Stomach (tissue), 9 donors: Measurements from ENCODE around the gene NPIPA1. TPM values are rescaled to one million over a fixed set of nuclear protein-coding genes. Genes with fewer than 3 reads are reported as not detected.

Experiments used
- DNase-seq, 2 donors: peaks; one replicate each; pipeline versions ENCODE4 v3.0.0 to v3.0.0-alpha.2; 2013 to 2019
- H3K27ac ChIP-seq, 5 donors: fragments of 200-600 bp in 4 of 5; sonication (generic) in 4 of 5; one replicate each; pipeline ENCODE4 v1.5.1; 2013 to 2019; ENCODE audit warnings: mild to moderate bottlenecking in 1 of 5, moderate library complexity in 1 of 5
- H3K27me3 ChIP-seq, 3 donors: fragments of 200-600 bp; sonication (generic); one replicate each; pipeline ENCODE4 v1.5.1; 2017 to 2019; ENCODE audit warnings: mixed run types in 1 of 3
- H3K36me3 ChIP-seq, 4 donors: fragments of 200-600 bp; sonication (generic); 1 replicate in 3 of 4; 2 replicates in 1 of 4; pipeline ENCODE4 v1.5.1; 2016 to 2019
- H3K4me1 ChIP-seq, 4 donors: fragments of 200-600 bp; sonication (generic); one replicate each; pipeline ENCODE4 v1.5.1; 2016 to 2019
- H3K4me3 ChIP-seq, 4 donors: fragments of 200-600 bp; sonication (generic) in 3 of 4; one replicate each; pipeline ENCODE4 v1.5.1; 2016 to 2019; ENCODE audit warnings: mild to moderate bottlenecking in 1 of 4
- H3K9me3 ChIP-seq, 4 donors: fragments of 200-600 bp; sonication (generic); one replicate each; pipeline ENCODE4 v1.5.1; 2016 to 2019
- CTCF ChIP-seq, 7 experiments: fragments of 450-650 bp in 4 of 7; fragments of 200-600 bp in 3 of 7; sonication (generic) in 3 of 7; IDR thresholded peaks; one replicate each; pipeline ENCODE4 v1.5.1; 2016 to 2019; ENCODE audit warnings: antibody characterized with exemption in 7 of 7, control low read depth in 2 of 7, mild to moderate bottlenecking in 1 of 7
- EP300 ChIP-seq: sonication (generic); formaldehyde crosslinking; IDR thresholded peaks from one replicate; pipeline ENCODE4 v1.6.1; 2017; ENCODE audit warnings: antibody characterized with exemption
- POLR2A ChIP-seq, 4 donors: fragments of 450-650 bp; IDR thresholded peaks; one replicate each; pipeline ENCODE4 v1.6.1; 2016; ENCODE audit warnings: antibody characterized with exemption in 4 of 4, control low read depth in 2 of 4, mild to moderate bottlenecking in 1 of 4, moderate library complexity in 1 of 4
- POLR2AphosphoS5 ChIP-seq, 3 donors: sonication (generic); formaldehyde crosslinking; IDR thresholded peaks; one replicate each; pipeline ENCODE4 v1.6.1; 2016; ENCODE audit warnings: antibody characterized with exemption in 3 of 3
- WGBS, 5 donors: extraction: QIAGEN DNeasy Blood & Tissue Kit in 3 of 5; methylation state at CpG; one replicate each; pipeline versions ENCODE4 v1.1.5 to v1.1.7; 2013 to 2018; 5-methylcytosine and 5-hydroxymethylcytosine counted together
- intact Hi-C: fragments of 100-400 bp; cut with DNase I; formaldehyde crosslinking; loops from one replicate; pipeline ENCODE4 v1.15.1; 2023; ENCODE audit warnings: low total_unique reads
- polyA plus RNA-seq, 3 donors: library from polyadenylated mRNA; stranded (reverse); fragments of 200-250 nt; gene quantifications; one replicate each; pipeline ENCODE4 v1.2.3, GENCODE V29; 2013
- total RNA-seq, 5 donors: library from RNA; depleted of rRNA; stranded (reverse); fragments of >200 nt; gene quantifications; one replicate each; pipeline versions ENCODE4 v1.1.0 to v1.2.3, GENCODE V29; 2014 to 2016
- donor health status: healthy with polysubstance abuse.
- donor health status: Bipolar disorder and iron deficiency.
- donor health status: healthy.

The NPIPA1 gene
- total and polyA plus RNA-seq, 8 donors, result 33.9 to 182 (median 77.5) TPM

GRCh38 chr16:14958323-14958600, 21.0 kb downstream of the NPIPA1 start:
- WGBS, 5 donors, result 88 to 96% (median 95%) methylated on average over 4 of the region's 4 CpGs
- Histone ChIP-seq H3K4me1 (peaks cover 7 to 27% (median 17%) of the 10 kb centered on the region in 4 donors), H3K4me3 (no peak overlapping the region), H3K36me3 (no peaks in the 10 kb centered on the region), H3K27me3 (no peaks in the 10 kb centered on the region), H3K9me3 (peaks cover 0 to under 1% (median 0%) of the 10 kb centered on the region in 4 donors), H3K27ac (no peak overlapping the region)
- intact Hi-C loops, result no loop called here
- no peak for DNase-seq
- TF ChIP-seq EP300, result no peak
- no peak for TF ChIP-seq POLR2A (IDR thresholded peaks at IDR 0.05)
- no peak for TF ChIP-seq CTCF (IDR thresholded peaks at IDR 0.05)
- no peak for TF ChIP-seq POLR2AphosphoS5 (IDR thresholded peaks at IDR 0.05)

DNA sequence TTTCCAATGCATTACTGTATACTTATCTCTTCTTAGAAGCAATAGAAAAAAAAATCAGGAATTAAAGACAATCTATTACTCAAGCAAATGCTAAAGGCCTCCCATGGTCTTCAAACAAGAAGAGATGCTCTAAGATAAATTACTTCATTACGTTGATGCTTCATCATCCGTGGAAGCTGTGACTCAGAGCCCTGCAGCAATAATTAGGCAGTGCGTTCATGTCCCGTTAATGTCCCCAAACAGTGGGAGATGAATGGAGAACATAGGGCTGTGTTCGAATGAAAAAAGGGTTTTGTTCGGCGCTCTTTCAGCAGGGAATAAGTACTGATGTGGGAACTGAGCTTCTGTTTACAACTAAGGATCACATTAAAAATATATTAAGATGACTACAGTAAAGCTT, 21.7 kb downstream of the NPIPA1 start:
- Histone ChIP-seq H3K36me3 (no peaks in the 10 kb centered on the region), H3K9me3 (peaks cover 0 to 4% (median 0%) of the 10 kb centered on the region in 4 donors), H3K27ac (no peak overlapping the region), H3K4me1 (peaks cover 7 to 27% (median 17%) of the 10 kb centered on the region in 4 donors), H3K4me3 (no peak overlapping the region), H3K27me3 (no peaks in the 10 kb centered on the region)
- no peak for DNase-seq
- WGBS, 5 donors, result 82 to 91% (median 89%) methylated on average over 7 of the region's 7 CpGs
- intact Hi-C loops, result no loop called here
- TF ChIP-seq EP300 (no peak), POLR2AphosphoS5 (IDR thresholded peaks at IDR 0.05) (no peak), POLR2A (IDR thresholded peaks at IDR 0.05) (no peak), CTCF (IDR thresholded peaks at IDR 0.05) (no peak)

DNA sequence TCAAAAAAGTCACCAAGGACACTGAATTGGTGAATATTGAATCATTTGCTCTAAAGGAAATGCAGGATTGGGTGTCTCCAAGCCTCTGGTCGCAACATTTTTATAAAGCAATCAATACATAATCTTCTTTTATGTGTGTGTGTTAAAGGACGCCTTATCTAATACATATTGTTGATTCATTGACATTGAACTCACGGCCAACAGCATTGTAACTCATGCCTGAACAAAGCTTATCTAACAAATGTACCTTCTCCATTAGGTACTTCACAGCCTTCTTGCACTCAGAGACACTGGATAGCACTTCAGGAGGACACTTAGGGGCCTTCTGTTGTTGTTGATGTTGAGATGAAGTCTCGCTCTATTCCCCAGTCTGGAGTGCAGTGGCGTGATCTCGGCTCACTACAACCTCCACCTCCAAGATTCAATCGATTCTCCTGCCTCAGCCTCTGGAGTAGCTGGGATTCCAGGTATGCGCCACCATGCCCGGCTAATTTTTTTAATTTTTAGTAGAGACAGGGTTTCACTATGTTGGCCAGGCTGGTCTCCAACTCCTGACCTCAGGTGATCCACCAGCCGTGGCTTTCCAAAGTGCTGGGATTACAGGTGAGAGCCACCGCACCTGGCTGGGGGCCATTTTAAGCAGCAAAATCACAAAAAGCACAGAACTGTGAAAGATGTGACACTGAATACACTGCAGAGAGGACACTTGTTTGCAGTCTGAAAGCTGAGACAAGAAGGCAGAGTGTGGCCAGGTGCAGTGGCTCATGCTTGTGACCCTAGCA, 24.4 kb downstream of the NPIPA1 start:
- H3K9me3 ChIP-seq, result peaks cover 0 to 4% (median 0%) of the 10 kb centered on the region in 4 donors
- peak in 1 of 2 donors; percentile 17 for DNase-seq
- H3K27ac ChIP-seq, result no peak overlapping the region
- WGBS, 5 donors, result 58 to 69% (median 62%) methylated on average over 11 of the region's 11 CpGs
- no peaks in the 10 kb centered on the region for H3K27me3 ChIP-seq
- TF ChIP-seq POLR2AphosphoS5 (IDR thresholded peaks at IDR 0.05) (peak in 1 of 3 donors; percentile 54), POLR2A (IDR thresholded peaks at IDR 0.05) (no peak), EP300 (no peak)
- peaks cover 7 to 26% (median 15%) of the 10 kb centered on the region in 4 donors for H3K4me1 ChIP-seq
- H3K4me3 ChIP-seq, result no peak overlapping the region
- no peaks in the 10 kb centered on the region for H3K36me3 ChIP-seq
- intact Hi-C loops, result no loop called here

DNA sequence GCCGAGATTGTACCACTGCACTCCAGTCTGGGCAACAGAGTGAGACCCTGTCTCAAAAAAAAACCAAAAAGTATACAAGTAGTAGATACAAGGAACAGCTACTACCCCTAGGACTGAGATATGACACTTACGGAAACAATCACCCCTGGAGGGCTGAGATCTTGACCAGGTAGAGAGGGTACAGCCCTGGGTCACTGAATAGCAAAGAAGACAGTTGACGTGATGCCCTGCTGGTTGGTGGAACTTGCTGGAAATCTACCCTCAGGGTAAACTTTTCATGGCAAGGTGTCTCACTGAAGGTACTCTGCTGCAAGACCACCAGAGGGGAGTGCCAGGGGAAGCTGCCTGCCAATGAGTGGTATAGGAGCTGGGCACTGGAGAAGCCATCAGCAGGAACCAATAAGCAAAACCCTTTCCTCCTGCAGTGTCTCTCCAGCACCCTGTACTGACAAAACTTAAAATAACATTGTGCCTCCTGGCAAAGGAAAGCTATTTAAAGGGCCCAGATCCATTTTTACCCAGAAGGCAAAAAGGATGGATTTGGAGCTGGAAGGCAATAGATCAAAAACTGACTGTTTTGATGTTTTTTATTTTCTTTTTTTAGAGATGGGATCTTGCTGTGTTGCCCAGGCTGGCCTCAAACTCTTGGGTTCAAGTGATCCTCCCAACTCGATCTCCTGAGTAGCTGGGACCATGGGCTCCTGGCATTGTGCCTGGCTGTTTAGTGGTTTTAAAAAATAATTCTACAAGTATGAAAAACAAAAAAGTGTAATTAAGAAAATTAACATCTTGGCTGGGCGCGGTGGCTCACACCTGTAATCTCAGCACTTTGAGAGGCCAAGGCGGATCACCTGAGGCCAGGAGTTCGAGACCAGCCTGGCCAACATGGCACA, 26.3 kb downstream of the NPIPA1 start:
- no peak for TF ChIP-seq CTCF (IDR thresholded peaks at IDR 0.05)
- no peak for TF ChIP-seq EP300
- TF ChIP-seq POLR2AphosphoS5 (IDR thresholded peaks at IDR 0.05), result no peak
- no peak for TF ChIP-seq POLR2A (IDR thresholded peaks at IDR 0.05)
- Histone ChIP-seq H3K4me1 (peaks cover 0 to 14% (median 4%) of the 10 kb centered on the region in 4 donors), H3K4me3 (no peak overlapping the region), H3K36me3 (no peaks in the 10 kb centered on the region), H3K27ac (no peak overlapping the region), H3K9me3 (peaks cover 0 to 4% (median 0%) of the 10 kb centered on the region in 4 donors), H3K27me3 (no peaks in the 10 kb centered on the region)
- 74 to 80% (median 77%) methylated on average over 8 of the region's 8 CpGs for WGBS, 5 donors
- intact Hi-C loops, result no loop called here
- DNase-seq, result no peak
